Cardiac septum (tissue), 1 donor: ENCODE data around the gene MSANTD1. TPM values are rescaled to one million over a fixed set of nuclear protein-coding genes. Genes with fewer than 3 reads are reported as not detected.

Experiments used
- DNase-seq: peaks from one replicate; pipeline ENCODE4 v3.0.0-alpha.2; 2020; ENCODE audit warnings: low spot score
- intact Hi-C: fragments of 100-400 bp; cut with DNase I; formaldehyde crosslinking; loops from one replicate; pipeline ENCODE4 v1.14.0; 2022
- total RNA-seq: library from RNA; stranded (reverse); fragmentation: NEBNext Ultra II Directional; extraction: Animal tissue kit (Norgen Biotek cat#: 25700); gene quantifications from one replicate; pipeline ENCODE4 v1.2.1, GENCODE V29; 2021
- donor health status: DM: no; HTN: no; CAD: no.

The MSANTD1 gene
- total RNA-seq, 1 donor from 2014 or later: 1.1 TPM

GRCh38 chr4:3284734-3285557 lies 36.0 kb downstream of the MSANTD1 start:
- peak; percentile 53 for DNase-seq
- intact Hi-C loops: no loop called here

GRCh38 chr4:3285558-3286334 lies 36.8 kb downstream of the MSANTD1 start:
- intact Hi-C loops: no loop called here
- peak; percentile 62 for DNase-seq

- DNase-seq: peak; percentile 63
- intact Hi-C loops: no loop called here
Measured at GRCh38 chr4:3286335-3287175, 37.6 kb downstream of the MSANTD1 start.

- DNase-seq: peak; percentile 44
Measured at GRCh38 chr4:3287271-3287971, 38.5 kb downstream of the MSANTD1 start.

GRCh38 chr4:3287972-3288570 lies 39.1 kb downstream of the MSANTD1 start:
- peak; percentile 62 for DNase-seq
- intact Hi-C loops: no loop called here

More at GRCh38 chr4:3287271-3287971, 38.5 kb downstream of the MSANTD1 start:
- intact Hi-C loops: no loop called here

GRCh38 chr4:3288571-3289094 lies 39.7 kb downstream of the MSANTD1 start:
- peak; percentile 58 for DNase-seq

GRCh38 chr4:3290476-3290875 lies 41.5 kb downstream of the MSANTD1 start:
- peak; percentile 72 for DNase-seq
- intact Hi-C loops: no loop called here

More at GRCh38 chr4:3288571-3289094, 39.7 kb downstream of the MSANTD1 start:
- intact Hi-C loops: no loop called here

- peak; percentile 39 for DNase-seq
- intact Hi-C loops: no loop called here
Measured at GRCh38 chr4:3290889-3291321, 41.9 kb downstream of the MSANTD1 start.

- peak; percentile 65 for DNase-seq
Measured at GRCh38 chr4:3291411-3291968, 42.5 kb downstream of the MSANTD1 start.

GRCh38 chr4:3291969-3292570 lies 43.1 kb downstream of the MSANTD1 start:
- DNase-seq: peak; percentile 82
- intact Hi-C loops: no loop called here

More at GRCh38 chr4:3291411-3291968, 42.5 kb downstream of the MSANTD1 start:
- intact Hi-C loops: no loop called here

GRCh38 chr4:3292571-3293400 lies 43.8 kb downstream of the MSANTD1 start, which contains the start of gene RGS12:
RGS12 (plus strand) TSS chr4:3293021; CDS start chr4:3316171, 23,150 bp downstream.
- DNase-seq: peak; percentile 97
- intact Hi-C loops: no loop called here

GRCh38 chr4:3293401-3294391 lies 44.7 kb downstream of the MSANTD1 start:
- peak; percentile 73 for DNase-seq
- intact Hi-C loops: no loop called here

- intact Hi-C loops: no loop called here
- DNase-seq: peak; percentile 55
Measured at GRCh38 chr4:3294401-3295241, 45.7 kb downstream of the MSANTD1 start.

- DNase-seq: peak; percentile 59
Measured at GRCh38 chr4:3295837-3296624, 47.1 kb downstream of the MSANTD1 start.

More at GRCh38 chr4:3295837-3296624, 47.1 kb downstream of the MSANTD1 start:
- intact Hi-C loops: no loop called here
